A673 (cell line): ENCODE results near the gene ZNF664. TPM values are rescaled to one million over a fixed set of nuclear protein-coding genes. Genes with fewer than 3 reads are reported as not detected.

Experiments
- BruUV-seq: library from RNA; stranded (reverse); fragments of 400-500 nt; replicated peaks from 2 replicates; lab custom pipeline; 2021; lab: Mats Ljungman, UMichigan
- CTCF ChIA-PET: fragments of 300-600 bp; sonication (Branson Sonifier 250); formaldehyde crosslinking; loops from one replicate; lab custom pipeline; 2022; ENCODE audit warnings: antibody characterized with exemption; lab: Charles Lee
- POLR2A ChIA-PET: fragments of 300-600 bp; sonication (Branson Sonifier 250); formaldehyde crosslinking; loops from one replicate; lab custom pipeline; 2022; ENCODE audit warnings: antibody characterized with exemption; ENCODE audit not compliant: low non-redundant PET; lab: Charles Lee
- DNase-seq: peaks from one replicate; pipeline ENCODE4 v3.0.0-alpha.2; 2015; ENCODE audit warnings: low spot score
- H3K27ac ChIP-seq: fragments of 200-600 bp; sonication (generic); 2 replicates; pipeline ENCODE4 v1.5.1; 2016; ENCODE audit warnings: mixed run types, low read depth, mild to moderate bottlenecking, mixed read lengths, antibody characterized with exemption, low read length; ENCODE audit not compliant: poor library complexity, severe bottlenecking
- H3K27me3 ChIP-seq: fragments of 200-600 bp; sonication (generic); replicated peaks from 2 replicates; pipeline ENCODE4 v1.6.1; 2017; ENCODE audit warnings: mixed run types, low read depth, mild to moderate bottlenecking, mixed read lengths, antibody characterized with exemption, low read length; ENCODE audit not compliant: insufficient read depth, poor library complexity
- H3K36me3 ChIP-seq: fragments of 200-600 bp; sonication (generic); 2 replicates; pipeline ENCODE4 v1.6.1; 2016; ENCODE audit warnings: mixed run types, mild to moderate bottlenecking, mixed read lengths, antibody characterized with exemption, low read length; ENCODE audit not compliant: insufficient read depth, poor library complexity, severe bottlenecking
- H3K4me1 ChIP-seq: fragments of 200-600 bp; sonication (generic); 2 replicates; pipeline ENCODE4 v1.6.1; 2017; ENCODE audit warnings: mixed run types, mild to moderate bottlenecking, mixed read lengths, antibody characterized with exemption, low read length; ENCODE audit not compliant: insufficient read depth, poor library complexity, severe bottlenecking
- H3K4me3 ChIP-seq: fragments of 200-600 bp; sonication (generic); 2 replicates; pipeline ENCODE4 v1.5.1; 2016; ENCODE audit warnings: low read depth, mixed run types, mild to moderate bottlenecking, mixed read lengths, low read length; ENCODE audit not compliant: poor library complexity, severe bottlenecking
- H3K9me3 ChIP-seq: fragments of 200-600 bp; sonication (generic); 2 replicates; pipeline ENCODE4 v1.6.1; 2016; ENCODE audit warnings: mixed run types, low read depth, mild to moderate bottlenecking, mixed read lengths, antibody characterized with exemption, low read length; ENCODE audit not compliant: poor library complexity, severe bottlenecking
- CTCF ChIP-seq: fragments of 300-800, 200-600 bp; sonication (generic); conservative IDR thresholded peaks from 2 replicates; pipeline ENCODE4 v1.5.1; 2017; ENCODE audit warnings: low read depth, mild to moderate bottlenecking, antibody characterized with exemption, low read length, moderate library complexity, mixed read lengths
- EZH2 ChIP-seq: fragments of 200-600 bp; sonication (generic); IDR thresholded peaks from 2 replicates; pipeline ENCODE4 v1.6.1; 2017; ENCODE audit warnings: borderline replicate concordance, low read depth, mild to moderate bottlenecking, mixed read lengths, antibody characterized with exemption, low read length; ENCODE audit not compliant: poor library complexity, severe bottlenecking
- intact Hi-C: fragments of 100-400 bp; cut with micrococcal nuclease; formaldehyde crosslinking; loops from one replicate; pipeline ENCODE4 v1.10.0; 2022; ENCODE audit not compliant: unreplicated experiment
- total RNA-seq: library from RNA; stranded (reverse); gene quantifications from 2 replicates; pipeline ENCODE4 v1.2.3, GENCODE V29; 2021

The ZNF664 gene
- total RNA-seq, 1 experiment from 2014 or later: 135 TPM

DNA sequence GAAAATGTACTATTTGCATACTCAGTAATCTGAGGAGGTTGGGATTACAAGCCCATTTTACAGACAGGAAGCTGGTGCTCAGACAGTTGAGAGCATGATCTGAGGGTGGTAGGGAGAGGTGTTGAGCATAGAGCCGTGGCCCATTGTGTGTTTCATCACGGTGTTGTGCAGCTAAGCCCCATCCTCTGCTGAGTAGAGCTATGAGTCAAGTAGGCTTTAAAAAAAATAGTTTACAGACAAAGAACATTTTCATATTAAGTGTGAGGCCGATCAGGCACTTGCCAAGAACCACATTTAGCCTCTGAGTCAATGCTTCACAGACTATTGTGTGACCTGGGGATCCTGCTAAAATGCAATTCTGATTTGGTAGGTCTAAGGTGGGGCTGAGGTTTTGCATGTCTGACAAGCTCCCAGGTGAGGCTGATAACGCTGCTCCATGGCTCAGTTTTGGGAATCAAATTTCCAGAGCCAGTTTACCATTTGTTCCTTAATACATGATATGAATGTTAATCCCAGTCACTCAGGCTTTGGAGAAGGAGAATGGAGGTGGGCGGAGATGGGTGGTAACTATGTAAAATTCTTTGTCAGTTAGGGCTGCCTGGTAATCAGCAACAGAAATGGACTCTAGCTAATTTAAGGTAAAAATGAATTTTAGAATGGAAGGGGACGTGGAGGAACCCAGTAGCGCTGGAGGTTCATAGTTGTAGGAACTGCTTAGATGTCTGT lies 22.2 kb downstream of the ZNF664 start:
- no peak overlapping the region for H3K27ac ChIP-seq
- peaks cover 24% of the 10 kb centered on the region for H3K36me3 ChIP-seq
- ChIA-PET POLR2A (no interaction called here), CTCF (no interaction called here)
- no TSS peak for BruUV-seq
- TF ChIP-seq CTCF (no peak), EZH2 (no peak)
- no peaks in the 10 kb centered on the region for H3K9me3 ChIP-seq
- H3K4me1 ChIP-seq: peaks cover 20% of the 10 kb centered on the region
- no peak for DNase-seq
- no peaks in the 10 kb centered on the region for H3K27me3 ChIP-seq
- intact Hi-C loops: no loop called here
- H3K4me3 ChIP-seq: no peak overlapping the region

GRCh38 chr12:123996581-123996980 lies 23.6 kb downstream of the ZNF664 start:
- POLR2A ChIA-PET: no interaction called here
- intact Hi-C loops: no loop called here
- Histone ChIP-seq H3K4me3 (no peak overlapping the region), H3K9me3 (no peaks in the 10 kb centered on the region), H3K36me3 (peaks cover 23% of the 10 kb centered on the region), H3K4me1 (peaks cover 18% of the 10 kb centered on the region), H3K27ac (no peak overlapping the region), H3K27me3 (no peaks in the 10 kb centered on the region)
- no TSS peak for BruUV-seq
- TF ChIP-seq EZH2: no peak
- TF ChIP-seq CTCF: no peak
- CTCF ChIA-PET: no interaction called here
- no peak for DNase-seq

- H3K27me3 ChIP-seq: no peaks in the 10 kb centered on the region
- ChIA-PET CTCF (interaction anchor here (0.5 kb wide), 1 partner anchor 1863 kb away, joined by 3 read pairs; no protein-coding TSS in a partner anchor), POLR2A (no interaction called here)
- no peaks in the 10 kb centered on the region for H3K9me3 ChIP-seq
- H3K27ac ChIP-seq: no peak overlapping the region
- H3K4me3 ChIP-seq: no peak overlapping the region
- H3K36me3 ChIP-seq: peaks cover 22% of the 10 kb centered on the region
- no peak for DNase-seq
- H3K4me1 ChIP-seq: peaks cover 18% of the 10 kb centered on the region
- no TSS peak for BruUV-seq
- TF ChIP-seq CTCF (no peak), EZH2 (no peak)
- intact Hi-C loops: no loop called here
Observed at GRCh38 chr12:123997033-123997822, 24.2 kb downstream of the ZNF664 start.
